ENCODE data around the gene LCOR.

The LCOR gene

DNA sequence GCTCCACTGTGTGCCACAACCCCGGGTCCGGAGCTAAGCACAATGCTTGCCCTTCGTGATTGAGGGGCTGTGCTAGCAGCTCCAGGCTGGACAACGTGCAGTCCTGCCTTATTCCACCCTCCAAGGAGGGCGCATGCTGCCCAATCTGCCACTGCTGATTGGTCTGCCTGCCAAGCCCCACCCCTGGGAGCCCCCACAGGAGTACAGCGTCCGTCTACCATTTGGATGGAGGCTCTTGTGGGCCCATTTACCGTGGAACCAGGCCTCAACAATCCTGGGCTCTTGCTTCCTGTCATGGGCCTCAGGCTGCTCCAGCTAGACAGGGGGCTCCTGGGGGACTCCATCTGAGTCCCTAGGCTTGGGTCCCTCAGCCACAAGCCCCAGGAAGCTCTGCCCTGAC lies 180.4 kb downstream of the LCOR start:
- no peak for DNase-seq (ENCODE audit: low read depth)

DNA sequence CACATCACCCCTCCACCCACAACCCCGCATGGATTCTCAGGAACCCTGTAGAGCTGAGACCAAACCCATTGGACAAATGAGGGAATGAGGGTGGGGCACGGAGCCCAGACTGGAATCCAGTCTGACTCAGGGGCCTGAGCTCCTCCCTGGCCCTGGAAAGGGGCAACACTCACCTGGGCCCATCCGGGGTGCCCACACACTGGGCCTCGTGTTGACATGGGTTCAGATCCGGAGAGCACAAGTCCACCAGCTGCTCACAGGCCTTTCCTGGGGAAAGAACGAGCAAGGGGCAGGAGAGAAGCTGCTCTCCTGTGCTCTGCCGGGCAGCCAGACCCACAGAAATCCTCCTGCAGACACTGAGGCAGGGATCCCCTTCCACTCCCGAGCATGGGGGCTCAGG lies 181.5 kb downstream of the LCOR start:
- no peak for DNase-seq (ENCODE audit: low read depth)

DNA sequence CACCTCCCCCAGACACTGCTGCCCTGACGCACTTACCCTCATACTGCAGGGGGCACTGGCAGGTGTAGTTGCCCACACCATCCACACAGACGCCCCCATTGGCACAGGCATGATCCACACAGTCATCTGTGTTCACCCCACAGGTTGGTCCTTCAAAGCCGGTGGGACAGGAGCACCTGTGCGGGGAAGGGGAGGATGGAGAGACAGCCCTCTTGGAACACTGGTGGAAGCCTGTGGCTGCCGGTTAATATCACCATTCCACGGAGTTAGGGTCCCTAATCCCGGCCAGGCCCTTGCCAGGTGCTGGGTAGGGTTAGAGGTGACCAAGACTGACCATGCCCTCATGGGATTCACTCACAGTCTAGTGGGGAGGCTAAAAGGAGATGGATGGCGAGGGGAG lies 181.9 kb downstream of the LCOR start:
- DNase-seq (ENCODE audit: low read depth), result no peak

DNA sequence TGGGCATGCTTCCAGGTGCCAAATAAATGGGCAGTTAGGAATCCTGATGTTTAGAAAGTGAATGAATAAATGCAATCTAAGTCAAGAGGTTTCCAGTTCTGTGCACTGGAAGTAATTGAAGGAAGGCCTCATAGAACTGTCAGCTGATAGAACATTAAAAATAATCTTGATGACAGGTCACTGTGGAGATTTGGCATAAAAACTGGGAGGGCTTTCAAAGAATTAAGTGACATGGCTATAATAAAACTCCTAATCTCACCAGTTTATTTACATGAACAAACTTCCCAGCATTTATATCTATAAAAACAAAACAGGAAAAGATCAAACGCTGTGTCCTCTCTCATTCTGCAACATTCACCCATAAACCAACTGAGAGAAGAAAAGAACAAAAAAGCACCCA lies 183.1 kb downstream of the LCOR start:
- DNase-seq (ENCODE audit: low read depth), result no peak

DNA sequence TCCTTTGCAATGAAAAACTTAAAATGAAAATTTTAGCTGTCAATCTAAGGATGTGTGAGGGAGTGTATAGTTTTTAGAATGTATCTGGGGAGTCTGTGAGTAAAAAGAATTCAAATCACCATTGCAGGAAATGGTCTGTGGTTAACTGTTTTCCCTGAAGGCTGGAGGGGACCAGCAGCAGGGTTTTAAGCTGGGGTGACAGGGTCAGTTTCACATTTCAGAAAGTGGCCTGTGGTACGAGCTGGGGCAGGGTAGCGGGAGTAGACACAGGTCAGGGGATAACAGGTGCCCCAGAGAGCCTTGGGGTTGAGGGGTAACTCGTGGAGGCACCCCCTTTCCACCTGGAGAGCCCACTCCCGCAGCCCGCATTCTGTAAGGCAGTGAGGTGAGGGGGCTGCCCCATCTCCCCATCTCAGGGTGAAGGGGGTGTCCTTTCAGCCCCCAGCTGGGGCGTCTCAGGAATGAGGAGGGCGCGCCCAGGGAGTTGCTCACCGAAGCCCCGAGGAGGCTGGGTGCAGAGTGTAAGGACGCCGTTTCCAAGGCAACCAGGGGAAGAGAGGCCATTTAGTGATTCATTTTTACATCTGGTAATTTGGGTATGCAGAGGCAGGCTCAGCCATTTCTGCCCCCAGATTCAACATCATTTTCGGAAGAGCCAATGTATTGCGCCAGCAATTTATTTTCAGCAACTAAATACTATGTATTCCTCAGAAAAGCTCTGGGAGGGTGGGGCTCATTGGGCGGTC lies 184.8 kb downstream of the LCOR start:
- DNase-seq (ENCODE audit: low read depth), result no peak

DNA sequence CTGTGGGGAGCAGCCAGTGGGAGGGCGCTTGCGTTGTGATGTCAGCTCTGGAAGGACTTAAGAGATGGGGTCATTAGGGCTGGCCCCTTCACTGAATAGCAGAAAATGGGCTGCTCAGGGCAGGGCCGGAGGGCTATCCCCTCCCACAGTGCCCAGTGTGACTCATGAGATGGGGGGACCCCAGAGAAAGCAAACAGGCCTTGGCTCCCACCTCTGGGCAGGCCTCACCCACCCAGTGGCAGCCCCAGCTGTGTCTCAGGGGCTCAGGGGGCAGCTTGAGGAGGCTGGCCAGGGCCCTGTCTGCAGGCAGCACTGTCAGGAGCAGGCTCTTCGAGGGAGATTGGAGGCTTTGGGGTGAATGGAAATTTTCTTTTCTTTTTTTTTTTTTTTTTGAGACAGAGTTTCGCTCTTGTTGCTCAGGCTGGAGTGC lies 185.4 kb downstream of the LCOR start:
- no peak for DNase-seq (ENCODE audit: low read depth)

DNA sequence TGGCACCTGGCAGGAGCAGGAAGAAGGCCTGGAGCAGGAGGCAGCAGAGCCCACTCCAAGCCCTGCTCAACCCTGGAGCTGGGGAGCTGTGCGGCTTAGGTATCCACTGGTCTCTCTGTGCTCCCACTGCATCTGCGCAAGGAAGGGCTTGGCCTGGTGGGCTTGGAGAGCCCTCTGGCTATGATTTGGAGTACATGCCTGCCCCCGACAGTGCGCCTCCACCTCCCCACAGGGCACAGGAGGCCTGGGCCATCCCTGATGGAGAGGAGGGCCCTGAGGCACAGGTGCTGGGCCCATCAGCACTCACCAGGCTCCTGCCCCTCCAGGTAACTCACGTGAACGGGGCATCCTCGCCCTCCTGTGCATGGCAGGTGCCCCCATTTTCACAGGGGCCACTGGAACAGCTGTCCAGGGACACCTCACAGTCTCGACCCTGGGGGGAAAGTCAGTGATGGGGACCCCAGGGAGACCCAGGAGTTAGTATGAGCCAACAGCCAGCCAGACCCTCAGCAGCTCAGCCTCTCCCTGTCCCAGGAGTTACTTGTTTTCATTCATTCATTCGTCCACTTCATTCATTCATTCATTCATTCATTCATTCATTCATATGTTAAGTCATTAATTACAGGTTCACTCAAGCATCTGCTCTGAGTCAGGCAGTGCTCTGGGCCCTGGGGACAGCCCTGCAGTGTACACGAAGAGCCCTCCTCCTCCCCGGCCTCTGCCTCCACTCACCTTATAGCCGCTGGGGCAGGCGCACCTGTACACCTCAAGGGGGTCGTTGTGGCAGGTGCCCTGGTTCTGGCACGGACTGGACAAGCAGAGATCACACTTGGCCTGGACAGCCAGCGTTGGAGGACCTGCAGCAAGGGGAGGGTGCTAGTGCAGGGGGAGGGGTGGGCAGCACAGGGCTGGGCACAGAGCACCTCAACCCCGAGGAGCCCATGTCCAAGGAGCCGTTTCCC lies 186.4 kb downstream of the LCOR start:
- no peak for DNase-seq (ENCODE audit: low read depth)

DNA sequence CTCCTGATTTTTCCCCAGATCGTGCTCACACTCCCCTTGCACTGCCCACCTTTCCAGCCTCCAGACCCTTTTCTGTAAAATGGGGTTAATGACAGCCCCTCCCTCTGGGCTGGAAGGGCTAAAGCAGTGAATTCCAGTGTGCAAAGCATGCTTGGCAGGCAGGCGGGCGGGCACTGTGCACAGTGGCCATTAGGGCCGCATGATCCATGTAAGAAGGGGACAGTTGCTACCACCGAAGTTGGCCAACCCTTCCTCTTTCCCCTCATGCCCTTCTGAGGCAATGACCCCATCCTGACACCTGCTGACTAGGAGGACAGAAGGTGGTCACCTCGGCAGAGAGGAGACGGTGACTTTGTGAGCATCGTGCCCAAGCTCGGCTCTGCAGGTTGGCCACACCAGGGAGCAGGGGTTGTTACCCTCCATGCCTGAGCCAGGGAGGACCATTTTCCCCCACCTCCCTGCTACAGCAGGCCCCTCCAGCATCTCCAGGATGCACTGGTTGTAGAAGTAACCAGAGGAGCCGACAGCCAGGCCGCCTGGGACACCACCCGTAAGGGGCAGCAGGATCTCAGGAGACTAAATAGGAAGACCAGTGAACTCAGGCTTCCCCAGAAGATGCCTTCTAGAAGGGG lies 187.2 kb downstream of the LCOR start:
- no peak for DNase-seq (ENCODE audit: low read depth)

DNA sequence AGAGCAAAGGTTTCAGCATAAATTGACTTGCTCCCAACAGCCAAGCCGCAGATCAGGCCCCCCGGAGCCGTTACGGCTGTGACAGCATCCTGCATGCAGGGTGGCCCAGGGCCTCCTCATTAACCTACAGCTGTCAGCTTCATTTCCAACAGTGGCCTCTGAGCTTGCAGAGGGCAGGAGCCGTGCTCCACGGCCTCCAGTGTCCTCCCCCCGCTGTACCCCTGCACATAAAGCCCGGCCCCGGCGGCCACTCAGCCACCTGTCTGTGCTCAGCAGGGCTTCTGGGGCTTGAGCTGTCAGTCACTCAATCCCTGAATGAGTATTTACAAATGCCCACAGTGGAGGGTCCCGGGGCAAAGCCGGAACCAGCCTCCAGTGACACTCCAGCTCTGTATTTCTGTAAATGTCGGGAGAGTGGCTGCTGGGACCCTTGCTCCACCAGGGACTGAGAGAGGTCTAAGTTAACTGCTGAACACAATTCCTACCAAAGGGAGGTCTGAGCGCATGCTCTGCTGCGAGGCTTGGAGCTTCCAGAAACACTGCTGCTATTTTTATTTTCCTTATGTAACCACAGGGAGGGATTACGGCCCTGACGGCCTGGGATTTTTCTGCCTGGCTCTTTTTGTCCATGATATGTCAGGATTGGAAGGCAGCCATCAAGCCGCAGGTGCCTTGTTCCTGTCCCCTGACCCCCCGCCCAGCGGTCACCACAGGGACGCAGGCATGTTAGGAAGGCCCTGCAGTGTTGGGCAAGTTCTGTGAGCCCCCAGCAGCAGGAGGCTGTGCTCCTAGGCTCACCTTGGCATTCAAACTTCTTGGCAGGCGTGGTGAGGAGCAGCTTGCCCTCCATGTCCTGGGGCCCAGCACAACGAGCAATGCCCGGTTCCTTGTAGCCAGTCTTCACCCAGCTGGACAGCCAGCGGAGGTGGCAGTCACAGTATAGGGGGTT lies 188.6 kb downstream of the LCOR start:
- no peak for DNase-seq (ENCODE audit: low read depth)

DNA sequence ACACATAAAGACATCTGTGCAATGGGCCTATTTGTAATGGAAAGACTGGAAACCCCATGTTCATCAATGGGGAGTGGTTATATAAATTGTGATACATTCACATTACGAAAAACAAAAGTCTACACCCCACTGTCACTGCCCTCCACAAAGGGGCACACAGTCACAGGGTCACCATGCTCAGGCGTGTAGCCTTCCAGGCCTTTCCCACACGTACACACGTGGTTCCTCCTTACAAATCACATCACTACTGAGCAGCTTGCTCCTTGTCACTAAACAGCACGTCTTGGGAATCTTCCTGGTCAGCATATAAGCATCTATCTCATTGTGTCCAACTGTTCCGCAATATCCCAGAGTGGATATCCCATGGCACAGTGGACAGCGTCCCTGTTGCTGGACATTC lies 190.5 kb downstream of the LCOR start:
- DNase-seq (ENCODE audit: low read depth), result no peak

DNA sequence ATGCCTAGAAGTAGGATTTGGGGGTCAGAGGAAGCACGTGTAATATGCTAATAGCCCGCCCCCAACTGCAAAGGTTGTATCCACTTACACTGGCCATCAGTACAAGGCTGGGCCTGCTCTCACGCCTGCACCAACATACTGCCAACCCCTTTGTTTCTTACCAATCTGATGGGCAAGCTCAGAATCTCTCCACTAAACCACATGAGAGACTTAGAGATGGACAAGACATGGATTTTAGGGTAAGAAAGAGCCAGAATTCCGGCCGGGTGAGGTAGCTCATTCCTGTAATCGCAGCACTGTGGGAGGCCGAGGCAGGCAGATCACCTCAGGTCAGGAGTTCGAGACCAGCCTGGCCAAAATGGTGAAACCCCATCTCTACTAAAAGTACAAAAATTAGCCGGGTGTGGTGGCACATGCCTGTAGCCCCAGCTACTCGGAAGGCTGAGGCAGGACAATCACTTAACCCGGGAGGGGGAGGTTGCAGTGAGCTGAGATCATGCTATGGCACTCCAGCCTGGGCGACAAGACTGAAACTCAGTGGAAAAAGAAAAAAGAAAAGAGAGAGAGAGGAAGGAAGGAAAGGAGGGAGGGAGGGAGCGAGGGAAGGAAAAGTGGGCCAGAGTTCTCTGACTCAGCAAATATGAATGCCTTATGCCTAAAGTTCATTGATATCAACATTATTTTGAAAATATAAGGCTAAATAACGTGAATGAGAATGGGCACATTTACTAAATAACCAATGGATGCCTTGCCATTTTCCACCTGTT lies 191.5 kb downstream of the LCOR start:
- DNase-seq (ENCODE audit: low read depth), result peak; percentile 38

DNA sequence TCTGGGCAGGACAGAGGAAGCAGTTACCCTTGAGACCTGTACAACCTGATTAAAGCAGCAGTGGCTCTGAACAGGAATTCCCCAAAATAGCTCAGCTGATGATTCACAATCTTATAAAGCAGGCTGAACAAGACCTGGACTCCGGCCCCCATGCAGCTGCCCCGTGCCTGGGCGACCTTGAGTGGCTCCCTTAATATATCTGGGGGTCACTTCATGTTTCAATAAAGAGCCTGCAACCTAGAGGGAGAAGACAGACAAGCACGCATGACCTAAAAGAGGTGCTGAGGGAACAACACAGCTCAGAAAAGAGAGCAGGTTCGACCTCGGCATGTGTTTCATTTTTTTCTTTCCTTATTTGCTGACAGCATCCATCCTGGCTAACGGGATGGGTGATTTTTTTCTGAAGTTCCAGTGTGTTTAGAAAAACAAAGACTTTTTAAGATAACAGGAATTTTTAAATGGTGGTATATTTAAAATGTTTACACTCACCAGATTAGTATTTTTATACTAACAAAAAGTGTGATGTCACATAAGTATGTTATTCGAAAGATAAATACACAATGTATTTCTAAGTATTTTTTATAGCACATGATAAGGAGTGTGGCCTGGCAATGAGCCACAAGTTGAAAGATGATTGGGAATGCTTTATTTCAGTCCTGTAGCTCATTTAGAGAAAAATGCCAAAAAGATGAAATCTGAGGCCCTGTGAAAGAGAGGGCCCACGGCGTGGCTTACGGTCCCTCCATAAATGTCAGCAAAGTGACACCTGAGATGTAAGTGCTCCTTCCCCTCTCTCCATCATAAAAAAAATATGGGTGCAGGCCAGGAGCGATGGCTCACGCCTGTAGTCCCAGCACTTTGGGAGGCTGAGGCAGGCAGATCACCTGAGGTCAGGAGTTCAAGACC lies 192.3 kb downstream of the LCOR start:
- DNase-seq (ENCODE audit: low read depth), result peak; percentile 71

DNA sequence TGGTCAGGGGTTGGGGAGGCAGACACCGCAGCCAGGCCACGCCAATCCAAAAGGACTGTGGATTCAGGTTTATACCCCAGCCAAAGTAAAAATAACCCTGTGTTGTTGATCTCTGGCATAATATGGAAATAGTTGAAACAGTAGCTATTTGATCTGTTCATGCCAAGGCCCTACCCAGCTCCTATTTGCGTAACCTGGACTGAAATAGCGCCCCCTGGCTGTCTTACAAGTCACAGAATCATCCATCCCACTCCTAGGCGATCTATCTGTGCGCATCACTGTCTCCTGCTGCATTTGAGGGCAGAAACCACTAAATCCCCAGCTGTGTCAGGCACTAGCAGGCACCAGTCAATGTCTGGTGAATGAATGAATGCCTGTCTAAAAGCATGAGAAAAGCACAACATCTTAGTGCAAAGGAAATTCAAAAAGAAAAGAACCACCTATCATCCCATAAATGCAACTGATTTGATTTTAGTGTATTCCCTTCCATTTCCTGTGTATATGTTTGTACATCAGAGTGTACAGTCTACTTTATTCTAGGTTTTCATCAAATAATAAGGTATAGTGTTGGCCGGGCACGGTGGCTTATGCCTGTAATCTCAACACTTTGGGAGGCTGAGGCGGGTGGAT lies 193.6 kb downstream of the LCOR start:
- no peak for DNase-seq (ENCODE audit: low read depth)

DNA sequence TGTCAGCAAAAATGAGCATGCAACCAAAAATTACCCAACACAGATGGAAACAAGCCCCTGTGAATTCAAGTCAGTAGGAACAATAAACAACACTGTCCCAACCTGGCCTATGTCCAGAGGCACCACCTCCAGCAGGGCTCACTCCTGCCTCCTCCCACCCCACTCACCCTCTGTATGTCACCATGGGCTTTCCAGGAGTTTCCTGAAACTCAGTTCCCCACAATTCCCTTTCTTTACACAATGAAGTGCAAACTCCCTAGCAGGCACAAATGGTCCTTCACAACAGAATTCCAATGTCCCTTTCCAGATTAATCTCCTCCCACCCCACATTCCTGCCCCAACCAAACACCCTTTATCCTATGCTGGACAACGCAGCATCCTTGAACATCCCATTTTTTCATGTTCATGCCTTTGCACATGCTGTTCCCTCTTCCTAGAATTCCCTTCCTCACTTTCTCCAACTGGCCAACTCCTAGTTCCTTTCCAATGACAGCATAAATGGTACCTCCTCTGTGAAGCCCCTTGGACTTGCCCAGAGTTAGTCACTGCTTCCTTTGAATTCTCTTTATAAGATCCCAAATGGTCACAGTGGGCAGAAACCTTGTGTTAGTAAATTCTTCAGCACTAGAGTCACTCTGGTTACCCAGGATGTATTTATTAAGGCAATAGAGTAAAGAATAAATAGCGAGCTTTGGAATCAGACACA lies 196.2 kb downstream of the LCOR start:
- DNase-seq (ENCODE audit: low read depth), result no peak

DNA sequence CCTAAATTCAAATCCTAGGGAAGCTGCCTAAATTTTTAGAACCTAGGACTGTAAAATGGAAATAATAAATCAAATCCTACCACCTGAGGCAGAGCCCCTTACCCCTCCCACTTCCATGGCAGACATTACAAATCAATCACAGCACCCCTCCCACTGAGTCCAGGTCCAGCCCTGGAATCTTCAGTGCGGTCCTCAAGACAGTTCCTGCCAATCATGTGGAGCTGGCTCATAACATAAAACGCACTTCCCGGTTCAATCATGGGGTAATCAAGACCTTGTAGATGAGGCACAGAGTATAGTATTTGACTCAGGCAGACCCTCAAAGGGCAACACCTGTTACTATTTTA lies 196.7 kb downstream of the LCOR start:
- DNase-seq (ENCODE audit: low read depth), result no peak

DNA sequence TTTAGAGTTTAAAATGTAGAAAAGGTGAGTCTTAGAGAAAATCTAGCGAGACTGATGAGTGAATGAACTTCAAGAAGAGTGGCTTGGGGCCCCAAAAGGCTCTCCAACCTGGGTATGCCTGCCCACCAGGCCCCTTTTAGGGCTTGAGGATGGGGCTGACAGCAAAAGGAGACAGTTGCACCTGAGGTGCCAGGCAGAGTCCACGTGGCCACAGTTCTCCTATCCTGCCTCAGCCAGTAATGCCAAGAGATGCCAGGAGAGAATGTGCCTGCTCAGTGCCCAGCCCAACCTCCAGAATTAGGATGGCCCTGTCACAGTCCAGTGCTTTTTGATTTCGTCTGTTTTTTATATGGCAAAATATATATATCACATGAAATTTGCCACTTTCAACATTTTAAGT lies 197.2 kb downstream of the LCOR start:
- no peak for DNase-seq (ENCODE audit: low read depth)

DNA sequence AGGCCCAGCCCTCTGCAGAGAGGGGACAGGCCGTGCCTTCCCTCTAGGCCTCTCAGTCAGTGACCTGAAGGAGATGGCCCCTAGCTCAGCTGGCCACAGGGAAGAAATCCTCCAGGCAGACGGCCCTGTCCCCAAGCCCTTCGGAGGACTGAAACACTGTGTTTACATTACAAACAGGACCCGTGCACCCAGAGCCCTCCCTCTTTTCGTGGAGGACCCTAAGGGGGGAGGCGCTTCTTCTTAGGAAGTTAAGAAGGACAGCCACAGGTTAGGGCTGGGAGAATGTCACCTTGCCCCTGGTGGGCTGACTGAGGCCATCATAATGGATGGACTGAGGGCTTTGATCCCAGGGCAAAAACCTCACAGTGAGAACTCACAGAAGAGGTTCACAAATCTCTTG lies 198.8 kb downstream of the LCOR start:
- DNase-seq (ENCODE audit: low read depth), result no peak

DNA sequence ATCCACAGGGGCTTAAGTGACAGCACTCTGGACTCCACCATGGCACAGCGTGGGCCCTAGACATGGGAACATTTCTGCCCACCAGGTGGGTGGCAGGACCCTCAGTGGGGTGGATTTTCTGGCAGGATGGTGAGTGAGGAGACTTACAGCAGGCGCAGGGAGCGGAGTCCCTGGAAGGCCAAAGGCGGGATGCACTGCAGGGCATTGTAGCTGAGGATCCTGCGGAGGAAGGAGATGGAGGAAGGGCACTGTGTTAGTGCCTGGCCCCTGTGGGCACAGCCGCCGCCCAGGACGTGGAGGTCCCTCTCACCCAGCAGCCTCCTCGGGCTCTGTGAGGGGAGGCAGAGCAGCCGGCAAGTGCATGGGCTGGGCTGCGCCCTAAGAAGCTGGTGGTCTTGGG lies 199.4 kb downstream of the LCOR start:
- no peak for DNase-seq (ENCODE audit: low read depth)

DNA sequence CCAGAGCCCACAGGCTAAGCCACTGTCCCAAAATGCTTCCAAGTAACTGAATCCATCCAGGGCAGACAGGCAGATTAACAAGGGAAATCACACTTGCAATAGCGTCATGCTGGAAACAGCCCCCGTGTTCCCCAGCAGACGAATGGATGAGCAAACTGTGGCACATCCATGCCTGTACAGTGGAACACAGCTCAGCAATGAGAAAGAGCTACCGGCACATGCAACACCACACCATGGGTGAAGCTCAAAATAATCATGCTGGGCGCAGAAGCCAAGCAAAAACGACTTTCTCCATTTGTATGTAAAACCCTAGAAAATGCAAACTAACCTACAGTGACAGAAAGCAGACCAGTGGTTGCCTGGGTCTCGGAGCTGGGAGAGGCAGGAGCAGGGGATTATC lies 200.5 kb downstream of the LCOR start:
- DNase-seq (ENCODE audit: low read depth), result no peak
